Measurements from ENCODE around the gene NLRP11.

DNA sequence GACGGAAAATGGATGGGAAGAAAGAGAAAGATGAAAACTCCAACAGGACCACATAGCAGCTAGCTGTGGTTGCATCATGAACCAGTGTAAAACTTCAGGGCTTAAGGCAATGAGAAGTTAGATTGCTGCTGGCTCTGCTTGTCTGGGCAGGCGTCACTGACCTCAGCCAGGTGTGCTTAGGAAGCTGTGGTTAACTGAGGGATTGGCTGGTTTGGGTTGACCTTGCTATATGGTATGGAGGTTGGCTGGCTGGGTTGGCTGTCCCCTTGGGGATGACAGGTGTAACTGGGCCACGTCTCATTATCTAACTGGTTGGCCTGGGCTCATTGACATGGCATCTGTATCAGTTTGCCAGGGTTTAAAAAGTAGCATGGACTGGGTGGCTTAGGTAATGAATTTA, 45.4 kb upstream of the NLRP11 start:
- TF ChIP-seq, protein P1, sequence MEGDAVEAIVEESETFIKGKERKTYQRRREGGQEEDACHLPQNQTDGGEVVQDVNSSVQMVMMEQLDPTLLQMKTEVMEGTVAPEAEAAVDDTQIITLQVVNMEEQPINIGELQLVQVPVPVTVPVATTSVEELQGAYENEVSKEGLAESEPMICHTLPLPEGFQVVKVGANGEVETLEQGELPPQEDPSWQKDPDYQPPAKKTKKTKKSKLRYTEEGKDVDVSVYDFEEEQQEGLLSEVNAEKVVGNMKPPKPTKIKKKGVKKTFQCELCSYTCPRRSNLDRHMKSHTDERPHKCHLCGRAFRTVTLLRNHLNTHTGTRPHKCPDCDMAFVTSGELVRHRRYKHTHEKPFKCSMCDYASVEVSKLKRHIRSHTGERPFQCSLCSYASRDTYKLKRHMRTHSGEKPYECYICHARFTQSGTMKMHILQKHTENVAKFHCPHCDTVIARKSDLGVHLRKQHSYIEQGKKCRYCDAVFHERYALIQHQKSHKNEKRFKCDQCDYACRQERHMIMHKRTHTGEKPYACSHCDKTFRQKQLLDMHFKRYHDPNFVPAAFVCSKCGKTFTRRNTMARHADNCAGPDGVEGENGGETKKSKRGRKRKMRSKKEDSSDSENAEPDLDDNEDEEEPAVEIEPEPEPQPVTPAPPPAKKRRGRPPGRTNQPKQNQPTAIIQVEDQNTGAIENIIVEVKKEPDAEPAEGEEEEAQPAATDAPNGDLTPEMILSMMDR (conservative IDR thresholded peaks at IDR 0.05; ENCODE audit: low read depth, low read length) = no peak
- TF ChIP-seq EZH2phosphoT487 (IDR thresholded peaks at IDR 0.05; ENCODE audit: borderline replicate concordance, low read length) = no peak
